MCF 10A (cell line): Measurements from ENCODE around the gene ZMYND10. TPM values are rescaled to one million over a fixed set of nuclear protein-coding genes. Genes with fewer than 3 reads are reported as not detected.
A peak's percentile ranks its signal among the peaks of the same experiment; 100 is the strongest.

Experiments used
- BruUV-seq: library from RNA; stranded (reverse); fragments of 400-500 nt; replicated peaks from 2 replicates; lab custom pipeline; 2021; lab: Mats Ljungman, UMichigan
- CTCF ChIA-PET: fragments of 300-600 bp; sonication (Branson Sonifier 250); formaldehyde crosslinking; extraction: SDS; loops from one replicate; lab custom pipeline; 2021; ENCODE audit warnings: antibody characterized with exemption, inconsistent platforms; lab: Yijun Ruan, JAX
- POLR2A ChIA-PET: fragments of 300-600, 350-650 bp; sonication (Branson Sonifier 250); formaldehyde crosslinking; extraction: SDS; loops from one replicate; lab custom pipeline; 2020; ENCODE audit warnings: antibody characterized with exemption, inconsistent platforms; lab: Yijun Ruan, JAX
- DNase-seq: peaks from one replicate; pipeline ENCODE4 v3.0.0-alpha.2; 2018; ENCODE audit not compliant: unreplicated experiment
- H3K27ac Mint-ChIP-seq: one replicate; pipeline ENCODE4 v1.8.0; 2022; ENCODE audit warnings: mild to moderate bottlenecking, low read depth, mixed read lengths; ENCODE audit not compliant: unreplicated experiment
- H3K27me3 Mint-ChIP-seq: one replicate; pipeline ENCODE4 v1.8.0; 2022; ENCODE audit warnings: mixed read lengths; ENCODE audit not compliant: insufficient read depth, unreplicated experiment
- H3K36me3 Mint-ChIP-seq: one replicate; pipeline ENCODE4 v1.8.0; 2022; ENCODE audit warnings: mild to moderate bottlenecking, moderate library complexity, mixed read lengths; ENCODE audit not compliant: insufficient read depth, unreplicated experiment
- H3K4me1 Mint-ChIP-seq: one replicate; pipeline ENCODE4 v1.8.0; 2022; ENCODE audit warnings: mixed read lengths; ENCODE audit not compliant: insufficient read depth, unreplicated experiment
- H3K4me3 Mint-ChIP-seq: one replicate; pipeline ENCODE4 v1.8.0; 2022; ENCODE audit warnings: mild to moderate bottlenecking, moderate library complexity, mixed read lengths; ENCODE audit not compliant: unreplicated experiment
- H3K9me3 Mint-ChIP-seq: one replicate; pipeline ENCODE4 v1.8.0; 2022; ENCODE audit warnings: mixed read lengths; ENCODE audit not compliant: unreplicated experiment
- intact Hi-C: fragments of 100-400 bp; cut with micrococcal nuclease; formaldehyde crosslinking; loops from 2 replicates; pipeline ENCODE4 v1.14.1; 2022
- total RNA-seq: library from RNA; stranded (reverse); gene quantifications from 2 replicates; pipeline ENCODE4 v1.2.3, GENCODE V29; 2022
- TF ChIP-seq, protein P1 (sequence below): fragments of 200-600 bp; IDR thresholded peaks from one replicate; pipeline ENCODE4 v1.8.0; 2022; ENCODE audit warnings: antibody characterized with exemption, mild to moderate bottlenecking; ENCODE audit not compliant: unreplicated experiment

The ZMYND10 gene
- total RNA-seq, 1 experiment from 2014 or later = 0.68 TPM

DNA sequence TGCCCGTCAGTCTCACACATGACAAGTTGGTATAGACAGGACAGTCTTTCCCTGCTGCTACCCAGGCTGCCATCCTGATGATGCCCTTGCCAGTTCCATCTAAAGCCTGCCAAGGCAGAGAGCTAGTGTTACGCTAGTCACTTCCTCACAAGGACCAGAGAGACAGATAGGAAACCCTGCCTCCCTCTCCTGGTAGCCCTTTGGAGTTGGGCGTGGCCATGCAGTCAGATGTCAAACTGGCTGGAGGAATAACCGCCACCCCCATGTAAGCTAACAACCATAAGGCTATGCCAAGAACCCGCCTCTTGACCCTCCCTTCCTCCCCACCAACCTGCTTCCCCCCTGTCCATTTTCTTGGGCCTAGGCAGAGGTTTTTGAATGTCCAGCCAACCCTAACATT is 11.0 kb upstream of the ZMYND10 start:
- POLR2A ChIA-PET = interaction anchor here (0.7 to 1.8 kb wide), 3 partner anchors 9 to 255 kb away, joined by 3 to 14 read pairs (median 3); partner anchors contain the start of gene CISH
- Mint-ChIP-seq H3K9me3 (no peaks in the 10 kb centered on the region), H3K27ac (no peak overlapping the region), H3K27me3 (no peaks in the 10 kb centered on the region), H3K36me3 (peaks cover 29% of the 10 kb centered on the region), H3K4me1 (peaks cover 14% of the 10 kb centered on the region), H3K4me3 (peak overlapping the region; percentile 85)
- BruUV-seq = no TSS peak
- intact Hi-C loops = no loop called here
- CTCF ChIA-PET = interaction anchor here (0.5 to 2.6 kb wide), 10 partner anchors 9 to 1160 kb away, joined by 3 to 24 read pairs (median 3); partner anchors contain the start of gene MON1A
- DNase-seq = no peak
- TF ChIP-seq, protein P1, sequence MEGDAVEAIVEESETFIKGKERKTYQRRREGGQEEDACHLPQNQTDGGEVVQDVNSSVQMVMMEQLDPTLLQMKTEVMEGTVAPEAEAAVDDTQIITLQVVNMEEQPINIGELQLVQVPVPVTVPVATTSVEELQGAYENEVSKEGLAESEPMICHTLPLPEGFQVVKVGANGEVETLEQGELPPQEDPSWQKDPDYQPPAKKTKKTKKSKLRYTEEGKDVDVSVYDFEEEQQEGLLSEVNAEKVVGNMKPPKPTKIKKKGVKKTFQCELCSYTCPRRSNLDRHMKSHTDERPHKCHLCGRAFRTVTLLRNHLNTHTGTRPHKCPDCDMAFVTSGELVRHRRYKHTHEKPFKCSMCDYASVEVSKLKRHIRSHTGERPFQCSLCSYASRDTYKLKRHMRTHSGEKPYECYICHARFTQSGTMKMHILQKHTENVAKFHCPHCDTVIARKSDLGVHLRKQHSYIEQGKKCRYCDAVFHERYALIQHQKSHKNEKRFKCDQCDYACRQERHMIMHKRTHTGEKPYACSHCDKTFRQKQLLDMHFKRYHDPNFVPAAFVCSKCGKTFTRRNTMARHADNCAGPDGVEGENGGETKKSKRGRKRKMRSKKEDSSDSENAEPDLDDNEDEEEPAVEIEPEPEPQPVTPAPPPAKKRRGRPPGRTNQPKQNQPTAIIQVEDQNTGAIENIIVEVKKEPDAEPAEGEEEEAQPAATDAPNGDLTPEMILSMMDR = no peak

DNA sequence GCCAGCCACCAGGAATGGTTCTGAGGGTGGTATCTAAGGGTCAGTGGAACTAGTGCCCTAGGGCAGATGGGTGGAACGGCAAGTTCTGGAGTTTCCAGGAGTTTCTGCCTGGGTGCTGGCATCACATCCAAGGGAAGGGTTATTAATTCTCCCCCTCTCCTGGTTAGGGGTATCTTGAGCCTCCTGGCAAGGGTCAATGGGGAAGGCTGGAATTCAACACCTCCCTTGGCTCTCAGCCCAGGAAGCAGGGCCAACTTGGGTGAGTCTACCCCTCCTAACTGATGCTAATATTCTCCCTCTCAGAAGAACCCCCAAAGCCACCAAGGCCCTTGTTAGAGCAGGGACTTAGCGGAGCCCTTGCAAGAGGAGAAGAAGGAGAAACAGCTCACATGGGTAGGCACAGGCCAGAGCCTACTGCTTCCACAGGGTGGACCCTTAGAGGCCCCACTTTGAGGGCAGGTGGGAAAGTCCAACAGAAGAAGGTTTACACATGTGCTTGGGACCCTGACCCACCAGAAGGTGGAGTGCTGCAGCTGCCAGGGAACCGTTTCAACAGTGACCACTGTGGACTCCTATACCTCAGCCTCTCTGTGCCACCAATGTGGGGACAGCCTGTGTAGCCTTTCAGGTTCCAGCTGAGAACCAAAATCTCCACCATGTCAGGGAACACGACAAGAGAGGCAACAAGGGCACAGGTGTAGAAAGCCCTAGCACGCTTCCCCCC is 10.5 kb upstream of the ZMYND10 start:
- BruUV-seq = no TSS peak
- intact Hi-C loops = no loop called here
- Mint-ChIP-seq H3K27ac (no peak overlapping the region), H3K36me3 (peaks cover 34% of the 10 kb centered on the region), H3K27me3 (no peaks in the 10 kb centered on the region), H3K9me3 (no peaks in the 10 kb centered on the region), H3K4me1 (peaks cover 18% of the 10 kb centered on the region), H3K4me3 (peak overlapping the region; percentile 85)
- TF ChIP-seq, protein P1 = no peak
- CTCF ChIA-PET = interaction anchor here (0.7 to 2.6 kb wide), 6 partner anchors 8 to 1161 kb away, joined by 3 to 24 read pairs (median 4); no protein-coding TSS in a partner anchor
- POLR2A ChIA-PET = interaction anchor here (0.7 to 1.8 kb wide), 3 partner anchors 9 to 256 kb away, joined by 3 to 14 read pairs (median 3); partner anchors contain the start of gene CISH
- DNase-seq = no peak

DNA sequence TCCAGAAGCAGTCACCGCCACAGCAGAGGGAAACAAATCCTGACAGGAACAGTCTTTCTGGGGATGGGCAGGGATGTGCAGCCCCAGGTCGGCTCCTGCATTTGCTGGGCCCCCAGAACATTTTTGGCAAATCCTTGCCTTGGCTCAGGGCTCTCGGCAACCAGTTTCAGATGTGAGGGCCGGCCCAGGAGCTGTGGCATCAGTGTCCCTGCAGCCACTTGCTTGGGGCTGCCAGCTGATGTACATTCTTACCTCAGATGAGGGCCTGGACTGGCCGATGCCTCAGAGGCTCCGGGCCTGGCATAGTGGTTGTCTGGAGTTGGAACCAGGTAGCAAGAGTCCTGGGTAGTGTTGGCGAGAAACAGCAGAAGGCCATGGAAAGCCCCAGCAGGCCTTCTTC is 9.3 kb upstream of the ZMYND10 start:
- Mint-ChIP-seq H3K9me3 (no peaks in the 10 kb centered on the region), H3K27me3 (no peaks in the 10 kb centered on the region), H3K36me3 (peaks cover 41% of the 10 kb centered on the region), H3K4me3 (no peak overlapping the region), H3K4me1 (peaks cover 24% of the 10 kb centered on the region), H3K27ac (no peak overlapping the region)
- TF ChIP-seq, protein P1 = no peak
- intact Hi-C loops = no loop called here
- ChIA-PET CTCF (interaction anchor here (0.5 to 0.8 kb wide), 2 partner anchors 10 to 1085 kb away, joined by 3 to 9 read pairs; partner anchors contain the start of gene ZMYND10), POLR2A (interaction anchor here (0.6 to 1.5 kb wide), 3 partner anchors 63 to 209 kb away, joined by 3 read pairs; partner anchors contain the start of gene IFRD2)
- no peak for DNase-seq
- BruUV-seq = no TSS peak

DNA sequence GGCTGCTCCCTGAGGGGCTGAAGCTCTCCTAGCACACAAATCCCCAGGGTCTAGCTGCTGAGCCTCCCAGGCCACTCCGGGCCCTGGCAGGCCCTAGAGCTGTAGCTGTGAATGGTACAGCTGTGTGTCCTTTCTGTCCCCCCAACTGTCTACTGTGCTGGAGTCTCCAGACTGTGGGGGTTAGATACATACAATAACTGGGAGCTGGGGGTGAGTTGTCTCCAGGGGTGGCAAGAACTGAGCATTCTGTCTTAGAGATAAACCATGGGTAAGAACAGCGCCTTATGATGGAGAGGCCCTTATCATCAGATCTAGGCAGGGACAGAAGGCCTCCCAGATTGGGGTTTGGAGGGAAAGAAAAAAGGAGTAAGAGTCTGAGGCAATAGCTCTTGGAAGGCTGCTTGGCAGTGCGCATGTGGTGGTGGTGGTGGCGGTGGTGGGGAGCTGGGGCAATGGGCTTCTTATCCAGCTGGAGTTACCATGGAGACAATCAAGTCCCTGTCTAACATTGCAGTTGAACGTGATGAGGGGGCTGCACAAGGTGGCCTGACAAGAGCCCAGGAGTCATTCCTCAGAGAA is 8.7 kb upstream of the ZMYND10 start:
- intact Hi-C loops = no loop called here
- H3K4me3 Mint-ChIP-seq = no peak overlapping the region
- CTCF ChIA-PET = interaction anchor here (0.5 to 1.4 kb wide), 7 partner anchors 9 to 1316 kb away, joined by 3 to 9 read pairs (median 3); partner anchors contain the start of genes HYAL2, HYAL3, NAA80 and ZMYND10

More for the DNA sequence above, 8.7 kb upstream of the ZMYND10 start:
- Mint-ChIP-seq H3K9me3 (no peaks in the 10 kb centered on the region), H3K36me3 (peaks cover 43% of the 10 kb centered on the region), H3K4me1 (peaks cover 25% of the 10 kb centered on the region), H3K27ac (no peak overlapping the region), H3K27me3 (no peaks in the 10 kb centered on the region)
- POLR2A ChIA-PET = interaction anchor here (1.5 kb wide), 1 partner anchor 62 kb away, joined by 3 read pairs; the partner anchor contains the start of gene IFRD2
- TF ChIP-seq, protein P1 = no peak
- BruUV-seq = no TSS peak
- no peak for DNase-seq
